Measurements from ENCODE around the gene CCDC50. TPM values are rescaled to one million over a fixed set of nuclear protein-coding genes. Genes with fewer than 3 reads are reported as not detected.

The CCDC50 gene
- total RNA-seq, 1 experiment from 2014 or later: not detected

- H3K36me3 ChIP-seq (ENCODE audit: insufficient read depth, low read length): no peaks in the 10 kb centered on the region
- H3K79me2 ChIP-seq (ENCODE audit: low read length): no peaks in the 10 kb centered on the region
- H2AFZ ChIP-seq (ENCODE audit: low read length): no peak overlapping the region
- H3K4me3 ChIP-seq (ENCODE audit: low read length): no peak overlapping the region
- H3K4me1 ChIP-seq (ENCODE audit: low read length): no peaks in the 10 kb centered on the region
- no peaks in the 10 kb centered on the region for H4K20me1 ChIP-seq (ENCODE audit: insufficient read depth, low read depth, low read length)
- H3K27ac ChIP-seq (ENCODE audit: low read length): no peak overlapping the region
- H3K9me2 ChIP-seq (replicated peaks; ENCODE audit: insufficient read depth, low read length): 0 out of 2 replicates have a peak, but pooled peaks cover 9% of the 10 kb centered on the region
- no peaks in the 10 kb centered on the region; the same call in 1 of the 2 replicates for H3K9me3 ChIP-seq (ENCODE audit: low read length)
- no peak for DNase-seq
- H3K27me3 ChIP-seq (ENCODE audit: low read length): peaks cover 4% of the 10 kb centered on the region; the same call in 1 of the 2 replicates
- H3K9ac ChIP-seq (ENCODE audit: low read length): no peak overlapping the region
- no peak overlapping the region for H3K4me2 ChIP-seq (ENCODE audit: low read depth, low read length, poor library complexity, severe bottlenecking)
These were observed 39.8 kb downstream of the CCDC50 start for GRCh38 chr3:191368755-191369615.

DNA sequence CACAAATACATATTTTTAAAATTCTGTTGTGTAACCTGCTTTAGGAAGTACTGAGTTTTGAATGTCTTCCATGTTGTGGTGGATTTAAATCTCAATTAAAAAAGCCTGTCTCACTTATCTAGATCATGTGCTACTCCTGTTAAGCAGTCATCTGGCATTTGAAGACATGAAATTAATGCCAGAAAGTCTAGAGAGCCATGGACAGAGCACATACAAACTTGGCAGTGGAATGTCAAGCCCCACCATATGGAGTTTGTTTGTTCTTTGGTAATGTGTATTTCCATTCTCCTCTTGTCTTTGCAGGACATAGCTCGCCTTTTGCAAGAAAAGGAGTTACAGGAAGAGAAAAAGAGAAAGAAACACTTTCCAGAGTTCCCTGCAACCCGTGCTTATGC is 40.4 kb downstream of the CCDC50 start:
- no peak overlapping the region for H3K9ac ChIP-seq (ENCODE audit: low read length)
- no peak overlapping the region for H3K4me3 ChIP-seq (ENCODE audit: low read length)
- H3K4me1 ChIP-seq (ENCODE audit: low read length): no peaks in the 10 kb centered on the region
- peaks cover under 1% of the 10 kb centered on the region for H3K9me3 ChIP-seq (ENCODE audit: low read length)
- no peak overlapping the region for H3K4me2 ChIP-seq (ENCODE audit: low read depth, low read length, poor library complexity, severe bottlenecking)
- H3K9me2 ChIP-seq (replicated peaks; ENCODE audit: insufficient read depth, low read length): 0 out of 2 replicates have a peak, but pooled peaks cover 9% of the 10 kb centered on the region
- no peak for DNase-seq
- no peaks in the 10 kb centered on the region for H3K36me3 ChIP-seq (ENCODE audit: insufficient read depth, low read length)
- no peaks in the 10 kb centered on the region for H3K79me2 ChIP-seq (ENCODE audit: low read length)
- no peaks in the 10 kb centered on the region for H4K20me1 ChIP-seq (ENCODE audit: insufficient read depth, low read depth, low read length)
- H3K27me3 ChIP-seq (ENCODE audit: low read length): peaks cover 4% of the 10 kb centered on the region; the same call in 1 of the 2 replicates
- no peak overlapping the region for H2AFZ ChIP-seq (ENCODE audit: low read length)
- no peak overlapping the region for H3K27ac ChIP-seq (ENCODE audit: low read length)

DNA sequence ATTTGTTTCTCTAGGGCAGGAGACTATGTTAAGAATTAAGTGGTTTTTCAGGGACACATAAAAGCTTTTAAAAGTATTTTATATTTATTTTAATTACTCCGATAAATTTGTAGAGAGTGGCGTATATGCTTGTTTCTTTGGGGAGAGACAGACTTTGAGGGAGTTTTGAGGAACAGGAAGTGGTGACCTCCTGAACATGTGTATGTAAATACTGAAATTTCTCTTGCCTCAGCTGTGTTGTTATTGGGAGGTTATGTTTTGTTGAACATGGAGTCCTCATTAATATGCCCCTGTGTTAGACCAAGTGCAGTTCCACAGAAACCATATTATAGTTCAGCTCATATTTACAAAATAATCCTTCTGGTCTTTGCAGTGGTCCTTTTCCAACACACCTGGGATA is 42.9 kb downstream of the CCDC50 start:
- Histone ChIP-seq H3K4me2 (ENCODE audit: low read depth, low read length, poor library complexity, severe bottlenecking) (no peak overlapping the region), H3K4me1 (ENCODE audit: low read length) (no peaks in the 10 kb centered on the region), H3K36me3 (ENCODE audit: insufficient read depth, low read length) (no peaks in the 10 kb centered on the region), H2AFZ (ENCODE audit: low read length) (no peak overlapping the region), H3K79me2 (ENCODE audit: low read length) (no peaks in the 10 kb centered on the region), H3K27ac (ENCODE audit: low read length) (no peak overlapping the region), H3K9me3 (ENCODE audit: low read length) (peaks cover 4% of the 10 kb centered on the region), H4K20me1 (ENCODE audit: insufficient read depth, low read depth, low read length) (no peaks in the 10 kb centered on the region), H3K9me2 (replicated peaks; ENCODE audit: insufficient read depth, low read length) (0 out of 2 replicates have a peak, but pooled peaks cover 9% of the 10 kb centered on the region), H3K27me3 (ENCODE audit: low read length) (peaks cover 4% of the 10 kb centered on the region; the same call in 1 of the 2 replicates), H3K9ac (ENCODE audit: low read length) (no peak overlapping the region), H3K4me3 (ENCODE audit: low read length) (no peak overlapping the region)
- DNase-seq: no peak

- no peak overlapping the region for H3K4me3 ChIP-seq (ENCODE audit: low read length)
- H3K9me3 ChIP-seq (ENCODE audit: low read length): peaks cover 4% of the 10 kb centered on the region
- no peaks in the 10 kb centered on the region for H3K36me3 ChIP-seq (ENCODE audit: insufficient read depth, low read length)
- H3K9ac ChIP-seq (ENCODE audit: low read length): no peak overlapping the region
- H3K79me2 ChIP-seq (ENCODE audit: low read length): no peaks in the 10 kb centered on the region
- H3K4me1 ChIP-seq (ENCODE audit: low read length): no peaks in the 10 kb centered on the region
- no peaks in the 10 kb centered on the region for H4K20me1 ChIP-seq (ENCODE audit: insufficient read depth, low read depth, low read length)
- no peak for DNase-seq
- no peak overlapping the region for H2AFZ ChIP-seq (ENCODE audit: low read length)
- no peak overlapping the region for H3K4me2 ChIP-seq (ENCODE audit: low read depth, low read length, poor library complexity, severe bottlenecking)
- peaks cover 4% of the 10 kb centered on the region; the same call in 1 of the 2 replicates for H3K27me3 ChIP-seq (ENCODE audit: low read length)
- H3K27ac ChIP-seq (ENCODE audit: low read length): no peak overlapping the region
- 0 out of 2 replicates have a peak, but pooled peaks cover 1% of the 10 kb centered on the region for H3K9me2 ChIP-seq (replicated peaks; ENCODE audit: insufficient read depth, low read length)
These were observed 44.1 kb downstream of the CCDC50 start for GRCh38 chr3:191373327-191373726.

DNA sequence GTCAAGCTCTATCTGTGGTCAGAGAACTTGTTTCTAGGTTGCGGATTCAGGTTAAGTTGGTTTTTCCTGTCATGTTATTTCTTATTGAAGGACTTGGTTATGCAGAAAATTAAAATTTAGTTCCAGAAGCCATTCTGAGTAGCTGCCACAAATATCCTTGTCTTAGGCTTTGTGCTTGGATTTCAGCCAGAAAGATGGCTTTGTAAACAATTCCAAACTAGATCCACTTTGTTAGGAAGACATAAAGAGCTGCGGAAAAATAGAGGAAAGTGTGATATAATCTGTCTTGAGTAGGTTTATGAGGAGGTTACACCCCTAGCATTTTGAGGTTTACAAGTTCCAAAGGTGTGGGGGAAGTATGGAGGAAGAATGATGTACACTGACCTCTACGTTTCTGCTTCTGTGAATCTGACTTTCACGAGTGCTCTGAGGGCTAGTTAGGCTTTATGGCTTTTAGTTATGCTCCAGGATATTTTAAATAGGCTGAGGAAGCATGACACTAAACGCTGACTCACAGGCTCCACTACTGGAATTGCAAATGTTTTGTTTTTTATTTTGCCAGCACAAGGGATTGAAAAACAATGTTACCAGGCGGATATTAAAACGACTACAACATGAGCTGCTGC is 47.4 kb downstream of the CCDC50 start:
- no peaks in the 10 kb centered on the region for H3K9me2 ChIP-seq (replicated peaks; ENCODE audit: insufficient read depth, low read length)
- no peak overlapping the region for H3K4me2 ChIP-seq (ENCODE audit: low read depth, low read length, poor library complexity, severe bottlenecking)
- H3K79me2 ChIP-seq (ENCODE audit: low read length): no peaks in the 10 kb centered on the region
- no peak for DNase-seq
- H2AFZ ChIP-seq (ENCODE audit: low read length): no peak overlapping the region
- no peaks in the 10 kb centered on the region for H3K36me3 ChIP-seq (ENCODE audit: insufficient read depth, low read length)
- H3K9ac ChIP-seq (ENCODE audit: low read length): no peak overlapping the region
- H3K4me1 ChIP-seq (ENCODE audit: low read length): no peaks in the 10 kb centered on the region
- peaks cover 4% of the 10 kb centered on the region; the same call in 1 of the 2 replicates for H3K27me3 ChIP-seq (ENCODE audit: low read length)
- peaks cover 4% of the 10 kb centered on the region for H3K9me3 ChIP-seq (ENCODE audit: low read length)
- no peaks in the 10 kb centered on the region for H4K20me1 ChIP-seq (ENCODE audit: insufficient read depth, low read depth, low read length)
- H3K27ac ChIP-seq (ENCODE audit: low read length): no peak overlapping the region
- no peak overlapping the region for H3K4me3 ChIP-seq (ENCODE audit: low read length)

GRCh38 chr3:191378142-191378812 is 49.1 kb downstream of the CCDC50 start:
- DNase-seq: no peak
- Histone ChIP-seq H3K9ac (ENCODE audit: low read length) (no peak overlapping the region), H3K79me2 (ENCODE audit: low read length) (no peaks in the 10 kb centered on the region), H3K36me3 (ENCODE audit: insufficient read depth, low read length) (no peaks in the 10 kb centered on the region), H3K9me2 (replicated peaks; ENCODE audit: insufficient read depth, low read length) (no peaks in the 10 kb centered on the region), H3K4me2 (ENCODE audit: low read depth, low read length, poor library complexity, severe bottlenecking) (no peak overlapping the region), H3K27me3 (ENCODE audit: low read length) (peaks cover 4% of the 10 kb centered on the region; the same call in 1 of the 2 replicates), H3K4me1 (ENCODE audit: low read length) (no peaks in the 10 kb centered on the region), H2AFZ (ENCODE audit: low read length) (no peak overlapping the region), H4K20me1 (ENCODE audit: insufficient read depth, low read depth, low read length) (no peaks in the 10 kb centered on the region), H3K4me3 (ENCODE audit: low read length) (no peak overlapping the region), H3K27ac (ENCODE audit: low read length) (no peak overlapping the region), H3K9me3 (ENCODE audit: low read length) (peaks cover 4% of the 10 kb centered on the region)

DNA sequence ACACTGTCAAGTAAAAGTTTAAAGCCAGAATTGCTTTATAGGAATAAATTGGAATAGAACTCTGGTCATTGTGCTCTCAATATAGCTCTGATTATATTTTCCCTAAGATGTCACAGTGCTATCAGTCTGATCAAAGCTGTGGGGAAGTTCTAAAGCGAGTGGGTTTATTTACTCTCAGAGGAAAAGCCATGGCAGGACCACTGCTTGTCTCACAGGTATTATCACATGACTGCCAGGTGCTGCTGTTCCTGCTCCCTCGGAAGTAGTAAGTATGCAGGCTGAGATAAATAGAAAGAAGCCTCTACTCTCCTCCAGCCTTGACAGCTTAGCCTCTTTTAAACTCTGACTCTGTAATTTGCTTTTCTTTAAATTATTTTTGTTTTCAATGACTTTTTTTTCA is 50.3 kb downstream of the CCDC50 start:
- Histone ChIP-seq H3K4me3 (ENCODE audit: low read length) (no peak overlapping the region), H3K79me2 (ENCODE audit: low read length) (no peaks in the 10 kb centered on the region), H3K9me3 (ENCODE audit: low read length) (peaks cover 4% of the 10 kb centered on the region; the same call in 1 of the 2 replicates), H3K9me2 (replicated peaks; ENCODE audit: insufficient read depth, low read length) (no peaks in the 10 kb centered on the region), H2AFZ (ENCODE audit: low read length) (no peak overlapping the region), H4K20me1 (ENCODE audit: insufficient read depth, low read depth, low read length) (no peaks in the 10 kb centered on the region), H3K27ac (ENCODE audit: low read length) (no peak overlapping the region), H3K9ac (ENCODE audit: low read length) (no peak overlapping the region), H3K27me3 (ENCODE audit: low read length) (no peaks in the 10 kb centered on the region), H3K4me1 (ENCODE audit: low read length) (no peaks in the 10 kb centered on the region), H3K36me3 (ENCODE audit: insufficient read depth, low read length) (no peaks in the 10 kb centered on the region), H3K4me2 (ENCODE audit: low read depth, low read length, poor library complexity, severe bottlenecking) (no peak overlapping the region)
- DNase-seq: no peak

DNA sequence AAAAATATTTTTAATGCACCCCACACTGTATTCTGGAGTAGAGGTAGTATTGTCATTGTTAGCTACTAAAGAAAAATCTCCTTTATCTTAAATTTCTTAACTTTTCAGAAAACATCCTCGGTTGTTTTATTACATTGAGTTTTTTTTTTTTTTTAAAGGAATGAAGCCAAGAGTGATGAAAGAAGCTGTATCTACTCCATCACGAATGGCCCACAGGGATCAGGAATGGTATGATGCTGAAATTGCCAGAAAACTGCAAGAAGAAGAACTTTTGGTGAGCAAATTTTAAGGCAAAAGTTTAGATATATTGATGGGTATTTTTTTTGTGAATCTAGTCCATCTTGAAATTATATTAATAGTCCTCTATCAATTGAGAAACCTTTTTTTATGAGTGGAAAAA is 50.8 kb downstream of the CCDC50 start:
- Histone ChIP-seq H3K4me3 (ENCODE audit: low read length) (no peak overlapping the region), H3K4me1 (ENCODE audit: low read length) (no peaks in the 10 kb centered on the region), H3K36me3 (ENCODE audit: insufficient read depth, low read length) (no peaks in the 10 kb centered on the region), H4K20me1 (ENCODE audit: insufficient read depth, low read depth, low read length) (no peaks in the 10 kb centered on the region), H3K4me2 (ENCODE audit: low read depth, low read length, poor library complexity, severe bottlenecking) (no peak overlapping the region), H2AFZ (ENCODE audit: low read length) (no peak overlapping the region), H3K9me3 (ENCODE audit: low read length) (no peaks in the 10 kb centered on the region; the same call in 1 of the 2 replicates), H3K27me3 (ENCODE audit: low read length) (no peaks in the 10 kb centered on the region), H3K79me2 (ENCODE audit: low read length) (no peaks in the 10 kb centered on the region), H3K9ac (ENCODE audit: low read length) (no peak overlapping the region), H3K9me2 (replicated peaks; ENCODE audit: insufficient read depth, low read length) (no peaks in the 10 kb centered on the region), H3K27ac (ENCODE audit: low read length) (no peak overlapping the region)
- DNase-seq: no peak
